Heart left ventricle (tissue), 13 donors: Measurements from ENCODE around the gene TBC1D19.

Experiments
- POLR2A ChIP-seq, 2 donors: fragments of 450-650 bp; IDR thresholded peaks; one replicate each; pipeline ENCODE4 v1.6.1; 2017; ENCODE audit warnings: antibody characterized with exemption in 2 of 2, mild to moderate bottlenecking in 2 of 2, moderate library complexity in 2 of 2
- TF ChIP-seq, protein P1 (sequence below), 12 donors: fragments of 200-600 bp; sonication (generic) in 4 of 12; IDR thresholded peaks; one replicate each; pipeline versions ENCODE4 v1.5.0 to v1.8.0; 2018 to 2022; ENCODE audit warnings: antibody characterized with exemption in 12 of 12, mild to moderate bottlenecking in 5 of 12
- donor health status: ischemic (EF 13 %, LVEDD 7.1; RV severe dilation, severe dysfunction).
- donor health status: DM: no; HTN: yes; CAD: no.
- donor health status: DM: no; HTN: no; CAD: no.
- donor health status: ischemic (EF 25% LVEDD 6.9; RV normal size, moderate dysfunction).
- donor health status: ischemic (EF 25% LVEDD 5.7; RV mildly dilated, moderate dysfunction).
- donor health status: ischemic (EF 35%, LVEDD 5.7; RV mildly dilated, moderate dysfunction).
- donor health status: nonischemic (EF 11% LVEDD 7.7; RV severe dilation, severe dysfunction).
- donor health status: DM: yes; HTN: yes; CAD: no.
- donor health status: PGD.
- donor health status: ischemic (EF 29% LVEDD 5.4; RV normal size, mild dysfunction).
- donor health status: nonischemic (EF 23%, LVEDD 6.1; RV moderate dilation, normal function).

DNA sequence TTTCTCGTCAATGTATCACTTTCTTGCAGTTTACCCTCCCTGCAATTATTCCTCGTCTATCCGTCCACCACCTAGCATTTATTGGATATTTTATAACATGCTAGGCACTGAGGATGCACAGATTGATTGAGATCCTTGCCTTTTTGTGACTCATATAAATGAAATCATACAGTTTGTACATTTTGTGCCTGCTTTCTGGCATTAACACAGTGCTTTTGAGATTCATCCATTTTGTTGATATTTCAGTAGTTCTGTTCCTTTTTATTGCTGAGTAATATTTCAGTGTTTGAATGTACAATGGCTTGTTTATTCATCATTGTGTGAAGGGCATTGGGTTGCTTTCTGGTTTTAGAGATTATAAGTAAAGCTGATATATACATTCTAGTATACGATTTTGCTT, 841 bp downstream of the TBC1D19 start:
- TF ChIP-seq, protein P1, sequence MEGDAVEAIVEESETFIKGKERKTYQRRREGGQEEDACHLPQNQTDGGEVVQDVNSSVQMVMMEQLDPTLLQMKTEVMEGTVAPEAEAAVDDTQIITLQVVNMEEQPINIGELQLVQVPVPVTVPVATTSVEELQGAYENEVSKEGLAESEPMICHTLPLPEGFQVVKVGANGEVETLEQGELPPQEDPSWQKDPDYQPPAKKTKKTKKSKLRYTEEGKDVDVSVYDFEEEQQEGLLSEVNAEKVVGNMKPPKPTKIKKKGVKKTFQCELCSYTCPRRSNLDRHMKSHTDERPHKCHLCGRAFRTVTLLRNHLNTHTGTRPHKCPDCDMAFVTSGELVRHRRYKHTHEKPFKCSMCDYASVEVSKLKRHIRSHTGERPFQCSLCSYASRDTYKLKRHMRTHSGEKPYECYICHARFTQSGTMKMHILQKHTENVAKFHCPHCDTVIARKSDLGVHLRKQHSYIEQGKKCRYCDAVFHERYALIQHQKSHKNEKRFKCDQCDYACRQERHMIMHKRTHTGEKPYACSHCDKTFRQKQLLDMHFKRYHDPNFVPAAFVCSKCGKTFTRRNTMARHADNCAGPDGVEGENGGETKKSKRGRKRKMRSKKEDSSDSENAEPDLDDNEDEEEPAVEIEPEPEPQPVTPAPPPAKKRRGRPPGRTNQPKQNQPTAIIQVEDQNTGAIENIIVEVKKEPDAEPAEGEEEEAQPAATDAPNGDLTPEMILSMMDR (IDR thresholded peaks at IDR 0.05), result no peak
- no peak for TF ChIP-seq POLR2A (IDR thresholded peaks at IDR 0.05)
